Hepatocyte (in vitro differentiated cells): Measurements from ENCODE around the gene COL24A1. TPM values are rescaled to one million over a fixed set of nuclear protein-coding genes. Genes with fewer than 3 reads are reported as not detected.

Experiments used
- DNase-seq: peaks from one replicate; pipeline ENCODE4 v3.0.0-alpha.2; 2016; ENCODE audit warnings: low spot score
- H2AFZ ChIP-seq: fragments of 200-600 bp; sonication (generic); 2 replicates; pipeline ENCODE4 v1.6.0; 2016; ENCODE audit warnings: antibody characterized with exemption, mild to moderate bottlenecking
- H3K27ac ChIP-seq: fragments of 200-600 bp; sonication (generic); 2 replicates; pipeline ENCODE4 v1.5.1; 2016; ENCODE audit warnings: mild to moderate bottlenecking
- H3K27me3 ChIP-seq: fragments of 200-600 bp; sonication (generic); 2 replicates; pipeline ENCODE4 v1.6.1; 2016
- H3K36me3 ChIP-seq: fragments of 200-600 bp; sonication (generic); replicated peaks from 2 replicates; pipeline ENCODE4 v1.5.1; 2016; ENCODE audit warnings: low read depth; ENCODE audit not compliant: insufficient read depth
- H3K4me1 ChIP-seq: fragments of 200-600 bp; sonication (generic); 2 replicates; pipeline ENCODE4 v1.5.1; 2016; ENCODE audit warnings: mild to moderate bottlenecking, moderate library complexity; ENCODE audit not compliant: insufficient read depth
- H3K4me2 ChIP-seq: fragments of 200-600 bp; sonication (generic); 2 replicates; pipeline ENCODE4 v1.6.0; 2016
- H3K4me3 ChIP-seq: fragments of 200-600 bp; sonication (generic); 2 replicates; pipeline ENCODE4 v1.5.1; 2016; ENCODE audit warnings: mild to moderate bottlenecking
- H3K79me2 ChIP-seq: fragments of 200-600 bp; sonication (generic); 2 replicates; pipeline ENCODE4 v1.6.0; 2017; ENCODE audit warnings: mild to moderate bottlenecking
- H3K9me2 ChIP-seq: fragments of 200-600 bp; sonication (generic); replicated peaks from 2 replicates; pipeline ENCODE4 v1.6.0; 2017; ENCODE audit warnings: mild to moderate bottlenecking; ENCODE audit not compliant: insufficient read depth
- H3K9me3 ChIP-seq: fragments of 200-600 bp; sonication (generic); 2 replicates; pipeline ENCODE4 v1.5.1; 2016; ENCODE audit warnings: low read depth, mild to moderate bottlenecking
- H4K20me1 ChIP-seq: fragments of 200-600 bp; sonication (generic); 2 replicates; pipeline ENCODE4 v1.6.0; 2016; ENCODE audit warnings: mild to moderate bottlenecking; ENCODE audit not compliant: insufficient read depth, poor library complexity, severe bottlenecking
- EZH2 ChIP-seq: fragments of 200-600 bp; sonication (generic); IDR thresholded peaks from 2 replicates; pipeline ENCODE4 v1.6.1; 2016; ENCODE audit warnings: antibody characterized with exemption, mild to moderate bottlenecking, borderline replicate concordance
- EZH2phosphoT487 ChIP-seq: fragments of 200-600 bp; sonication (generic); IDR thresholded peaks from one replicate; pipeline ENCODE4 v1.6.1; 2018; ENCODE audit warnings: antibody characterized with exemption, mild to moderate bottlenecking, low read depth, moderate library complexity; ENCODE audit not compliant: unreplicated experiment, severe bottlenecking
- WGBS: methylation state at CpG from one replicate; pipeline ENCODE4 v1.1.6; 2016; ENCODE audit warnings: low lambda C conversion rate; ENCODE audit errors: missing lambda C conversion rate; 5-methylcytosine and 5-hydroxymethylcytosine counted together
- polyA plus RNA-seq: library from polyadenylated mRNA; unstranded; fragments of >200 nt; fragmentation: Nextera tagmentation; extraction: Ambion mirVana; gene quantifications from 2 replicates; pipeline ENCODE4 v1.2.1, GENCODE V29; 2016
- total RNA-seq: library from RNA; depleted of rRNA; stranded (reverse); fragments of >200 nt; gene quantifications from 2 replicates; pipeline ENCODE4 v1.2.3, GENCODE V29; 2014
- TF ChIP-seq, protein P1 (sequence below): fragments of 200-600 bp; sonication (generic); IDR thresholded peaks from 2 replicates; pipeline ENCODE4 v1.5.1; 2016; ENCODE audit warnings: antibody characterized with exemption, mild to moderate bottlenecking; ENCODE audit not compliant: poor library complexity

Gene COL24A1
- total and polyA plus RNA-seq, 2 experiments from 2014 or later = 2.4 to 2.7 TPM

- WGBS = 32% methylated on average over 2 of the region's 2 CpGs
- H2AFZ ChIP-seq = peak overlapping the region; percentile 8
Measured at GRCh38 chr1:85992791-85993190, 163.8 kb downstream of the COL24A1 start.

DNA sequence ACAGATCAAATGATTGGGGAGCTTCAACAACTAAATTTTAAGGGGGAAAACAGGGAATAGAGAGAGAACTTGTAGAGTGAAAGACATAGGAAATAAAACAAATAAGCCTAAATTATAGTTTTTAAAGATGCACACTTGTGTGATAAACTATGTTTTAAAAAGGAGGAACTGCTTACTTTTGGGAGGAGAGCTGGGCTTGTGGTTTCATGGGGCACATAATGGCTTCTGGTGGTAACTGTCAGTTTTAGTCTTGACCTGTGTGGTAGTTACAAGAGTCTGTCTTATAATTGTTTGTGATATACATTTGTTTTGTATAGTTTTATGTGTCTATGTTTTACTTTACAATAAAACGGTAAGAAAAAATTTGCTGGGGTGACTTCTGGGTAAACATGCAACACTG, 165.3 kb downstream of the COL24A1 start:
- Histone ChIP-seq H3K4me1 (no peaks in the 10 kb centered on the region), H4K20me1 (no peaks in the 10 kb centered on the region), H3K27me3 (no peaks in the 10 kb centered on the region), H3K9me2 (no peaks in the 10 kb centered on the region), H3K36me3 (no peaks in the 10 kb centered on the region), H3K9me3 (no peaks in the 10 kb centered on the region), H3K79me2 (no peaks in the 10 kb centered on the region), H3K4me3 (no peak overlapping the region), H3K27ac (no peak overlapping the region), H2AFZ (no peak overlapping the region), H3K4me2 (no peak overlapping the region)
- WGBS = 93% methylated on average over 1 of the region's 1 CpG
- no peak for TF ChIP-seq EZH2phosphoT487
- no peak for TF ChIP-seq EZH2
- TF ChIP-seq, protein P1, sequence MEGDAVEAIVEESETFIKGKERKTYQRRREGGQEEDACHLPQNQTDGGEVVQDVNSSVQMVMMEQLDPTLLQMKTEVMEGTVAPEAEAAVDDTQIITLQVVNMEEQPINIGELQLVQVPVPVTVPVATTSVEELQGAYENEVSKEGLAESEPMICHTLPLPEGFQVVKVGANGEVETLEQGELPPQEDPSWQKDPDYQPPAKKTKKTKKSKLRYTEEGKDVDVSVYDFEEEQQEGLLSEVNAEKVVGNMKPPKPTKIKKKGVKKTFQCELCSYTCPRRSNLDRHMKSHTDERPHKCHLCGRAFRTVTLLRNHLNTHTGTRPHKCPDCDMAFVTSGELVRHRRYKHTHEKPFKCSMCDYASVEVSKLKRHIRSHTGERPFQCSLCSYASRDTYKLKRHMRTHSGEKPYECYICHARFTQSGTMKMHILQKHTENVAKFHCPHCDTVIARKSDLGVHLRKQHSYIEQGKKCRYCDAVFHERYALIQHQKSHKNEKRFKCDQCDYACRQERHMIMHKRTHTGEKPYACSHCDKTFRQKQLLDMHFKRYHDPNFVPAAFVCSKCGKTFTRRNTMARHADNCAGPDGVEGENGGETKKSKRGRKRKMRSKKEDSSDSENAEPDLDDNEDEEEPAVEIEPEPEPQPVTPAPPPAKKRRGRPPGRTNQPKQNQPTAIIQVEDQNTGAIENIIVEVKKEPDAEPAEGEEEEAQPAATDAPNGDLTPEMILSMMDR = no peak
- no peak for DNase-seq

More at GRCh38 chr1:85992791-85993190, 163.8 kb downstream of the COL24A1 start:
- H4K20me1 ChIP-seq = no peaks in the 10 kb centered on the region
- TF ChIP-seq EZH2 = no peak
- TF ChIP-seq EZH2phosphoT487 = no peak
- TF ChIP-seq, protein P1 = no peak
- no peaks in the 10 kb centered on the region for H3K9me2 ChIP-seq
- H3K4me2 ChIP-seq = no peak overlapping the region
- no peaks in the 10 kb centered on the region for H3K9me3 ChIP-seq
- no peaks in the 10 kb centered on the region for H3K27me3 ChIP-seq
- no peaks in the 10 kb centered on the region for H3K79me2 ChIP-seq
- H3K4me1 ChIP-seq = no peaks in the 10 kb centered on the region
- H3K27ac ChIP-seq = no peak overlapping the region
- no peak overlapping the region for H3K4me3 ChIP-seq
- no peak for DNase-seq
- H3K36me3 ChIP-seq = no peaks in the 10 kb centered on the region

DNA sequence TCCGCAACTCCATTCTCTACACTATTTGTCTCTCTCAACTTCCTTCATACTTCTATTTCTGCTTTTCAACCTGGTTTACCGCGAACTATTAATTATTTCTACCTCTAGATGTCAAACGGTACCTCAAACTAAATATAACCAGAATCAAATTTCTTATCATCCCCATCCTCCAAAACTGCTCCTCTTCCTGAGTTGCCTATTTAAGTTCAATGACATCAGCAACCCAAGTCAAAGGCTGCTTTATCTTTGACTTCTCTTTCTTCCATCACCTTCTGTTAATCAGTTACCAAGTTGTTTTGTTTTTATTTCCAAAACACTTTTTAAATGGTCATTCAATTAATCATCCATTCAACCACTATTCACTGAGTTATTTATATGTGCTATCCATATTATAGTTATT, 171.9 kb downstream of the COL24A1 start:
- H4K20me1 ChIP-seq = no peaks in the 10 kb centered on the region
- no peaks in the 10 kb centered on the region for H3K27me3 ChIP-seq
- H3K4me2 ChIP-seq = no peak overlapping the region
- H3K79me2 ChIP-seq = no peaks in the 10 kb centered on the region
- H3K9me3 ChIP-seq = no peaks in the 10 kb centered on the region
- H3K27ac ChIP-seq = no peak overlapping the region
- H2AFZ ChIP-seq = no peak overlapping the region
- no peaks in the 10 kb centered on the region for H3K36me3 ChIP-seq
- no peaks in the 10 kb centered on the region for H3K9me2 ChIP-seq
- TF ChIP-seq EZH2phosphoT487 = no peak
- TF ChIP-seq EZH2 = no peak
- TF ChIP-seq, protein P1 = no peak
- no peak overlapping the region for H3K4me3 ChIP-seq
- DNase-seq = no peak
- no peaks in the 10 kb centered on the region for H3K4me1 ChIP-seq
- 94% methylated on average over 4 of the region's 4 CpGs for WGBS

- Histone ChIP-seq H3K4me2 (no peak overlapping the region), H3K27ac (peak overlapping the region; percentile 12), H3K79me2 (no peaks in the 10 kb centered on the region), H3K27me3 (no peaks in the 10 kb centered on the region), H4K20me1 (no peaks in the 10 kb centered on the region), H3K4me3 (no peak overlapping the region), H3K9me2 (no peaks in the 10 kb centered on the region), H3K4me1 (no peaks in the 10 kb centered on the region), H3K36me3 (no peaks in the 10 kb centered on the region), H3K9me3 (no peaks in the 10 kb centered on the region), H2AFZ (no peak overlapping the region)
- DNase-seq = no peak
- WGBS = 59% methylated on average over 1 of the region's 1 CpG
- TF ChIP-seq EZH2 = no peak
Measured at GRCh38 chr1:85983316-85983715, 173.3 kb downstream of the COL24A1 start.
